H1 (cell line): ENCODE measurements around the gene SPRR3. TPM values are rescaled to one million over a fixed set of nuclear protein-coding genes. Genes with fewer than 3 reads are reported as not detected.
A peak's percentile ranks its signal among the peaks of the same experiment; 100 is the strongest.

Source experiments
- CTCF ChIA-PET: fragments of 300-600 bp; sonication (Branson Sonifier 250); formaldehyde crosslinking; loops from one replicate; lab custom pipeline; 2021; ENCODE audit not compliant: partially characterized antibody; lab: Charles Lee
- POLR2A ChIA-PET: fragments of 300-600 bp; sonication (Branson Sonifier 250); formaldehyde crosslinking; loops from one replicate; lab custom pipeline; 2021; ENCODE audit warnings: inconsistent platforms; ENCODE audit not compliant: partially characterized antibody; lab: Charles Lee
- DNase-seq, 2 experiments: peaks; one replicate each; pipeline versions ENCODE4 v3.0.0 to v3.0.0-alpha.2; 2010 to 2022; ENCODE audit warnings: low spot score in 2 of 2, low read depth in 1 of 2, mixed read lengths in 1 of 2
- FAIRE-seq: peaks from 2 replicates; lab custom pipeline; 2011; peaks lifted over from hg19 to GRCh38; lab: Jason Lieb, UNC
- H2AFZ ChIP-seq: 2 replicates; pipeline ENCODE4 v1.8.1; 2012; ENCODE audit warnings: low read length, inconsistent platforms
- H2AK5ac ChIP-seq: 2 replicates; pipeline ENCODE4 v1.6.1; 2013; ENCODE audit warnings: low read depth, low read length
- H2BK120ac ChIP-seq: replicated peaks from 2 replicates; pipeline ENCODE3; 2013; ENCODE audit warnings: low read depth, low read length, inconsistent platforms
- H2BK12ac ChIP-seq: 2 replicates; pipeline ENCODE4 v1.6.1; 2013; ENCODE audit warnings: low read depth, low read length
- H2BK15ac ChIP-seq: 2 replicates; pipeline ENCODE4 v1.6.1; 2013; ENCODE audit warnings: low read length
- H2BK20ac ChIP-seq: 2 replicates; pipeline ENCODE4 v1.6.1; 2013; ENCODE audit warnings: low read length
- H2BK5ac ChIP-seq: 2 replicates; pipeline ENCODE4 v1.6.1; 2013; ENCODE audit warnings: low read depth, low read length
- H3K14ac ChIP-seq: 2 replicates; pipeline ENCODE4 v1.6.1; 2013; ENCODE audit warnings: inconsistent platforms; ENCODE audit not compliant: insufficient read length
- H3K18ac ChIP-seq: 2 replicates; pipeline ENCODE4 v1.6.1; 2013; ENCODE audit warnings: low read length; ENCODE audit errors: extremely low read depth
- H3K23ac ChIP-seq: 2 replicates; pipeline ENCODE4 v1.6.1; 2013; ENCODE audit warnings: inconsistent platforms; ENCODE audit not compliant: insufficient read length
- H3K23me2 ChIP-seq: 2 replicates; pipeline ENCODE4 v1.6.1; 2013; ENCODE audit warnings: low read depth, low read length
- H3K27ac ChIP-seq: 2 replicates; pipeline ENCODE4 v1.6.1; 2011; ENCODE audit warnings: low read depth, low read length, inconsistent platforms
- H3K27me3 ChIP-seq, 4 experiments: replicated peaks in 1 of 4; 1 replicate in 1 of 4; 2 replicates in 3 of 4; pipeline versions ENCODE4 v1.6.1 to v1.8.1; 2011 to 2013; ENCODE audit warnings: low read length in 3 of 4, mild to moderate bottlenecking in 3 of 4, inconsistent platforms in 2 of 4, mixed read lengths in 2 of 4, moderate library complexity in 1 of 4; ENCODE audit not compliant: control insufficient read depth in 3 of 4, insufficient read depth in 3 of 4; ENCODE audit errors: extremely low read depth in 1 of 4
- H3K36me3 ChIP-seq, 4 experiments: 2 replicates each; pipeline versions ENCODE4 v1.6.1 to v1.8.1; 2011 to 2013; ENCODE audit warnings: mild to moderate bottlenecking in 4 of 4, low read length in 3 of 4, moderate library complexity in 2 of 4, control low read depth in 1 of 4, inconsistent platforms in 1 of 4; ENCODE audit not compliant: insufficient read depth in 4 of 4, control insufficient read depth in 2 of 4
- H3K4ac ChIP-seq: replicated peaks from 2 replicates; pipeline ENCODE3; 2013; ENCODE audit warnings: low read length, low read depth, mixed read lengths, inconsistent platforms; ENCODE audit not compliant: insufficient read length
- H3K4me1 ChIP-seq, 4 experiments: replicated peaks in 1 of 4; 1 replicate in 1 of 4; 2 replicates in 3 of 4; pipeline versions ENCODE4 v1.6.1 to v1.8.1; 2011 to 2013; ENCODE audit warnings: low read length in 3 of 4, inconsistent platforms in 2 of 4, mixed read lengths in 1 of 4; ENCODE audit not compliant: insufficient read depth in 4 of 4, control insufficient read depth in 3 of 4
- H3K4me2 ChIP-seq, 2 experiments: 2 replicates each; pipeline versions ENCODE4 v1.6.1 to v1.8.1; 2011 to 2013; ENCODE audit warnings: low read depth in 2 of 2, low read length in 2 of 2, control low read depth in 1 of 2, inconsistent platforms in 1 of 2, mild to moderate bottlenecking in 1 of 2; ENCODE audit not compliant: insufficient read depth in 1 of 2
- H3K4me3 ChIP-seq, 4 experiments: fragments of 200-600, 300-600 bp in 1 of 4; sonication (generic), shearing (Covaris generic), sonication (Bioruptor Twin) in 1 of 4; 2 replicates each; pipeline versions ENCODE4 v1.5.1 to v1.8.1; 2011 to 2016; ENCODE audit warnings: low read length in 4 of 4, low read depth in 3 of 4, control low read depth in 2 of 4, inconsistent platforms in 2 of 4, mild to moderate bottlenecking in 2 of 4, mixed read lengths in 1 of 4, moderate library complexity in 1 of 4; ENCODE audit not compliant: insufficient read depth in 2 of 4; ENCODE audit errors: extremely low read depth in 1 of 4
- H3K56ac ChIP-seq: replicated peaks from 2 replicates; pipeline ENCODE3; 2013; ENCODE audit warnings: low read depth, mild to moderate bottlenecking, mixed read lengths, low read length, inconsistent platforms; ENCODE audit not compliant: insufficient read length
- H3K79me1 ChIP-seq: 2 replicates; pipeline ENCODE4 v1.6.1; 2013; ENCODE audit warnings: low read depth, low read length, control low read depth
- H3K79me2 ChIP-seq, 2 experiments: 2 replicates each; pipeline versions ENCODE4 v1.6.1 to v1.8.1; 2012 to 2013; ENCODE audit warnings: low read length in 2 of 2, mild to moderate bottlenecking in 2 of 2, inconsistent platforms in 1 of 2; ENCODE audit not compliant: insufficient read depth in 2 of 2, control insufficient read depth in 1 of 2
- H3K9ac ChIP-seq, 4 experiments: replicated peaks in 1 of 4; 1 replicate in 1 of 4; 2 replicates in 3 of 4; pipeline versions ENCODE4 v1.6.1 to v1.8.1; 2011 to 2013; ENCODE audit warnings: low read depth in 3 of 4, low read length in 3 of 4, control low read depth in 2 of 4, mild to moderate bottlenecking in 2 of 4, moderate library complexity in 2 of 4, inconsistent platforms in 1 of 4; ENCODE audit errors: extremely low read depth in 1 of 4
- H3K9me3 ChIP-seq, 2 experiments: 2 replicates each; pipeline versions ENCODE4 v1.6.1 to v1.8.1; 2012 to 2013; ENCODE audit warnings: mild to moderate bottlenecking in 2 of 2, moderate library complexity in 2 of 2, control low read depth in 1 of 2, inconsistent platforms in 1 of 2, low read depth in 1 of 2, low read length in 1 of 2, mixed read lengths in 1 of 2; ENCODE audit not compliant: insufficient read depth in 2 of 2
- H4K20me1 ChIP-seq, 2 experiments: replicated peaks in 1 of 2; 2 replicates each; pipeline versions ENCODE3 to v1.8.1; 2011 to 2013; ENCODE audit warnings: inconsistent platforms in 2 of 2, low read length in 2 of 2, mild to moderate bottlenecking in 1 of 2; ENCODE audit not compliant: insufficient read depth in 2 of 2, control insufficient read depth in 1 of 2
- H4K5ac ChIP-seq: 2 replicates; pipeline ENCODE4 v1.6.1; 2013; ENCODE audit warnings: low read length, low read depth, mixed read lengths, inconsistent platforms; ENCODE audit not compliant: insufficient read length
- H4K8ac ChIP-seq: 2 replicates; pipeline ENCODE4 v1.8.0; 2013; ENCODE audit warnings: mild to moderate bottlenecking, moderate library complexity, low read length, inconsistent platforms; ENCODE audit not compliant: insufficient read depth; ENCODE audit errors: extremely low read depth
- H4K91ac ChIP-seq: replicated peaks from 2 replicates; pipeline ENCODE3; 2013; ENCODE audit warnings: low read length, mixed read lengths, inconsistent platforms; ENCODE audit not compliant: insufficient read length
- CEBPB ChIP-seq: IDR thresholded peaks from 2 replicates; pipeline ENCODE4 v1.6.1; 2012; ENCODE audit warnings: low read depth, low read length
- EGR1 ChIP-seq: IDR thresholded peaks from 2 replicates; pipeline ENCODE4 v1.6.1; 2011; ENCODE audit warnings: low read depth, low read length, borderline replicate concordance
- EP300 ChIP-seq, 2 experiments: IDR thresholded peaks; 1 replicate in 1 of 2; 2 replicates in 1 of 2; pipeline ENCODE4 v1.6.1; 2011 to 2012; ENCODE audit warnings: low read depth in 2 of 2, low read length in 2 of 2, mild to moderate bottlenecking in 2 of 2, borderline replicate concordance in 1 of 2, inconsistent platforms in 1 of 2, moderate library complexity in 1 of 2
- FOSL1 ChIP-seq: IDR thresholded peaks from 2 replicates; pipeline ENCODE4 v1.6.1; 2011; ENCODE audit warnings: mild to moderate bottlenecking, low read depth, low read length, moderate library complexity; ENCODE audit not compliant: insufficient read depth
- GABPA ChIP-seq: IDR thresholded peaks from 2 replicates; pipeline ENCODE4 v1.6.1; 2011; ENCODE audit warnings: mild to moderate bottlenecking, low read length, moderate library complexity, borderline replicate concordance; ENCODE audit not compliant: insufficient read depth
- SIN3A ChIP-seq, 2 experiments: IDR thresholded peaks in 1 of 2; conservative IDR thresholded peaks in 1 of 2; 2 replicates each; pipeline ENCODE4 v1.6.1; 2011 to 2012; ENCODE audit warnings: low read length in 2 of 2, improper control_type of control experiment in 1 of 2, low read depth in 1 of 2, mild to moderate bottlenecking in 1 of 2
- WGBS, 2 experiments: shearing (Covaris generic) in 1 of 2; methylation state at CpG; one replicate each; pipeline versions ENCODE4 v1.1.6 to v1.1.7; 2013 to 2015; ENCODE audit warnings: low lambda C conversion rate in 2 of 2, mixed read lengths in 2 of 2, inconsistent platforms in 1 of 2, low coverage in 1 of 2, missing lambda C conversion rate in 1 of 2; ENCODE audit not compliant: insufficient replicate concordance in 2 of 2, insufficient coverage in 1 of 2, insufficient read length in 1 of 2; ENCODE audit errors: extremely low coverage in 1 of 2, missing lambda C conversion rate in 1 of 2; 5-methylcytosine and 5-hydroxymethylcytosine counted together
- polyA plus RNA-seq, 7 experiments: library from polyadenylated mRNA; depleted of rRNA in 3 of 7; stranded (reverse) in 5 of 7; unstranded in 2 of 7; fragments of >200 nt in 5 of 7; fragments of 200-250 nt in 2 of 7; gene quantifications; 1 replicate in 5 of 7; 2 replicates in 1 of 7; 4 replicates in 1 of 7; pipeline versions ENCODE4 v1.2.1 to v1.2.3, GENCODE V29; 2011 to 2013; ENCODE audit warnings: missing spikeins in 2 of 7, mixed read lengths in 2 of 7
- total RNA-seq: library from RNA; stranded (reverse); fragmentation: NEBNext Ultra II Directional; extraction: Animal tissue kit (Norgen Biotek cat#: 25700); gene quantifications from 2 replicates; pipeline ENCODE4 v1.2.1, GENCODE V29; 2021
- TF ChIP-seq, protein P1 (sequence below), 3 experiments: IDR thresholded peaks; 1 replicate in 2 of 3; 2 replicates in 1 of 3; pipeline versions ENCODE4 v1.5.1 to v1.6.1; 2011; ENCODE audit warnings: low read length in 3 of 3, mild to moderate bottlenecking in 3 of 3, inconsistent platforms in 2 of 3, low read depth in 1 of 3, moderate library complexity in 1 of 3; ENCODE audit not compliant: insufficient read depth in 1 of 3; ENCODE audit errors: control extremely low read depth in 1 of 3

SPRR3 gene
- total and polyA plus RNA-seq, 2 of the 8 experiments (the other 6 are each of a cell fraction or from before 2014, with no cell fraction given), result not detected

DNA sequence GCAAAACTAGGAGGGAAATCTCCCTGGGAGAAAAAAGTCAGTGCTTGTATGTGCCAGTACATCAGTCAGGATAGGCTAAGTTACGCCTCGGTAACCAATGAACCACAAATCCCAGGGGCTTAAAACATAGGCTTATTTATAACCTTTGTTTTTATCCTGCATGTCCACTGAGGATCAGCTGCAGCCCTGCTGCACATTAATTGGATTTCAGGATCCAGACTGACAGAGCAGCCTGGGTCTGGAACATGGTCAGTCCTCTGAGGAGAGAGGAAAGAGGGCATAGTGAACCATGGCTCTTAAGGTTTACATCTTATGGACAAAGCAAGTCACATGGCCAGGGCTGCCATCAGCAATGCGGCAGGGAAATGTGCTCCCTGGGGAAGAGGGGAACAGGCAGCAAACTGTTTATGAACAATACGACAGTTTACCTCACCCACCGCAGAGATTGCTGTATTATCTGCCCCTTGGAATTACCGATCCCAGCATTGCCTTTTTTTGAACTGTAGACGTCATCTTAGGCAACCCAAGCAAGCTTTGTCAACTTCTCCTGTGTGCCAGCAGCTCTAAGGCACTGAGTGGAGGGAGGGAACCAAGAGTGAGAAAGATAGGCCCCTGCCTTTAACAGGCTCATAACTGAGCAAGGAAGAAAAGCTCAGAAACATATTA lies 40.2 kb upstream of the SPRR3 start:
- H2AFZ ChIP-seq, result peak overlapping the region; percentile 23; the same call in 1 of the 2 replicates
- no peaks in the 10 kb centered on the region for H3K36me3 ChIP-seq
- no peak overlapping the region for H4K8ac ChIP-seq
- H2BK12ac ChIP-seq, result no peak overlapping the region
- no peak overlapping the region for H4K5ac ChIP-seq
- H3K79me1 ChIP-seq, result no peaks in the 10 kb centered on the region
- no peak overlapping the region for H3K23ac ChIP-seq
- no peaks in the 10 kb centered on the region for H3K27me3 ChIP-seq
- FAIRE-seq (no peak), DNase-seq (no peak)
- H2AK5ac ChIP-seq, result no peak overlapping the region
- POLR2A ChIA-PET, result no interaction called here
- no peak overlapping the region for H3K27ac ChIP-seq
- no peak overlapping the region for H2BK5ac ChIP-seq
- no peak overlapping the region for H3K18ac ChIP-seq
- no peak overlapping the region for H2BK120ac ChIP-seq
- CTCF ChIA-PET, result interaction anchor here (0.6 to 7.9 kb wide), 17 partner anchors 8 to 267 kb away, joined by 3 to 114 read pairs (median 3); partner anchors contain the start of gene SPRR2B
- peak overlapping the region; percentile 1; the same call in 1 of the 2 replicates for H2BK20ac ChIP-seq
- no peak overlapping the region for H2BK15ac ChIP-seq
- no peak overlapping the region for H3K4ac ChIP-seq
- no peak overlapping the region for H4K91ac ChIP-seq
- no peak overlapping the region for H3K14ac ChIP-seq
- no peak overlapping the region for H3K9ac ChIP-seq
- 81% methylated on average over 7 of the region's 7 CpGs; no CpG with 5 or more reads in 1 of the 2 experiments for WGBS, 2 experiments
- H3K4me2 ChIP-seq, result no peak overlapping the region
- H3K4me1 ChIP-seq, result no peaks in the 10 kb centered on the region
- no peaks in the 10 kb centered on the region for H3K9me3 ChIP-seq
- no peak overlapping the region for H3K4me3 ChIP-seq
- TF ChIP-seq EP300 (IDR thresholded peaks at IDR 0.05; ENCODE audit: borderline replicate concordance in 1 of 2, low read depth in 2 of 2, low read length in 2 of 2) (no peak), SIN3A (conservative IDR thresholded peaks at IDR 0.05 in 1 of 2, IDR thresholded peaks at IDR 0.05 in 1 of 2; ENCODE audit: low read depth in 1 of 2, low read length in 2 of 2) (no peak), EGR1 (no peak), FOSL1 (no peak), CEBPB (no peak), GABPA (no peak)
- TF ChIP-seq, protein P1, sequence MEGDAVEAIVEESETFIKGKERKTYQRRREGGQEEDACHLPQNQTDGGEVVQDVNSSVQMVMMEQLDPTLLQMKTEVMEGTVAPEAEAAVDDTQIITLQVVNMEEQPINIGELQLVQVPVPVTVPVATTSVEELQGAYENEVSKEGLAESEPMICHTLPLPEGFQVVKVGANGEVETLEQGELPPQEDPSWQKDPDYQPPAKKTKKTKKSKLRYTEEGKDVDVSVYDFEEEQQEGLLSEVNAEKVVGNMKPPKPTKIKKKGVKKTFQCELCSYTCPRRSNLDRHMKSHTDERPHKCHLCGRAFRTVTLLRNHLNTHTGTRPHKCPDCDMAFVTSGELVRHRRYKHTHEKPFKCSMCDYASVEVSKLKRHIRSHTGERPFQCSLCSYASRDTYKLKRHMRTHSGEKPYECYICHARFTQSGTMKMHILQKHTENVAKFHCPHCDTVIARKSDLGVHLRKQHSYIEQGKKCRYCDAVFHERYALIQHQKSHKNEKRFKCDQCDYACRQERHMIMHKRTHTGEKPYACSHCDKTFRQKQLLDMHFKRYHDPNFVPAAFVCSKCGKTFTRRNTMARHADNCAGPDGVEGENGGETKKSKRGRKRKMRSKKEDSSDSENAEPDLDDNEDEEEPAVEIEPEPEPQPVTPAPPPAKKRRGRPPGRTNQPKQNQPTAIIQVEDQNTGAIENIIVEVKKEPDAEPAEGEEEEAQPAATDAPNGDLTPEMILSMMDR (IDR thresholded peaks at IDR 0.05; ENCODE audit: control extremely low read depth in 1 of 3, insufficient read depth in 1 of 3, low read depth in 1 of 3, low read length in 3 of 3), result no peak
- no peak overlapping the region for H3K56ac ChIP-seq
- H4K20me1 ChIP-seq, result no peaks in the 10 kb centered on the region
- H3K23me2 ChIP-seq, result no peaks in the 10 kb centered on the region; the same call in 1 of the 2 replicates
- H3K79me2 ChIP-seq, result no peaks in the 10 kb centered on the region
